Ascending aorta (tissue), 2 donors: Measurements from ENCODE around the gene HOXA2. TPM values are rescaled to one million over a fixed set of nuclear protein-coding genes. Genes with fewer than 3 reads are reported as not detected.

Experiments used
- DNase-seq, 2 donors: peaks; one replicate each; pipeline ENCODE4 v3.0.0-alpha.2; 2019; ENCODE audit warnings: low spot score in 2 of 2
- H3K27ac ChIP-seq, 2 donors: fragments of 200-600 bp; sonication (generic); one replicate each; pipeline ENCODE4 v1.5.1; 2016 to 2017; ENCODE audit warnings: mild to moderate bottlenecking in 1 of 2
- H3K27me3 ChIP-seq: fragments of 200-600 bp; sonication (generic); one replicate; pipeline ENCODE4 v1.5.1; 2017
- H3K36me3 ChIP-seq, 2 donors: fragments of 200-600 bp; sonication (generic); one replicate each; pipeline ENCODE4 v1.5.1; 2016
- H3K4me1 ChIP-seq, 2 donors: fragments of 200-600 bp; sonication (generic); one replicate each; pipeline ENCODE4 v1.5.1; 2016 to 2017; ENCODE audit warnings: mild to moderate bottlenecking in 1 of 2
- H3K4me3 ChIP-seq, 2 donors: fragments of 200-600 bp; sonication (generic); one replicate each; pipeline ENCODE4 v1.5.1; 2016 to 2017; ENCODE audit warnings: mild to moderate bottlenecking in 1 of 2
- H3K9me3 ChIP-seq, 2 donors: fragments of 200-600 bp; sonication (generic); one replicate each; pipeline ENCODE4 v1.5.1; 2016
- CTCF ChIP-seq, 3 experiments: fragments of 200-600 bp in 2 of 3; fragments of 450-650 bp in 1 of 3; sonication (generic) in 2 of 3; IDR thresholded peaks; one replicate each; pipeline ENCODE4 v1.5.1; 2016 to 2019; ENCODE audit warnings: antibody characterized with exemption in 3 of 3, mild to moderate bottlenecking in 1 of 3, moderate library complexity in 1 of 3
- intact Hi-C: fragments of 100-400 bp; cut with DNase I; formaldehyde crosslinking; loops from one replicate; pipeline ENCODE4 v1.15.1; 2023
- total RNA-seq: library from RNA; depleted of rRNA; stranded (reverse); fragments of >200 nt; gene quantifications from one replicate; pipeline ENCODE4 v1.1.0, GENCODE V29; 2016

HOXA2 gene
- total RNA-seq, 1 donor from 2014 or later, result 36.5 TPM

GRCh38 chr7:27130540-27131389 is 28.3 kb upstream of the HOXA2 start, which contains the start of gene HOXA4:
Gene HOXA4, minus strand, starts transcription at chr7:27130757. Its CDS starts 24 bp downstream, at chr7:27130733.
- no peak for TF ChIP-seq CTCF (IDR thresholded peaks at IDR 0.05)
- peaks cover 0 to 2% of the 10 kb centered on the region in 2 donors for H3K4me1 ChIP-seq
- peak; percentile 62 to 96 for DNase-seq
- H3K27ac ChIP-seq, result peak within 1 kb of the TSS; percentile 86 to 89
- no peaks in the 10 kb centered on the region for H3K27me3 ChIP-seq
- peak within 1 kb of the TSS; percentile 87 for H3K4me3 ChIP-seq
- intact Hi-C loops, result loop anchor here (2.0 to 5.0 kb wide), 3 partner anchors 16 to 98 kb away; no protein-coding TSS in a partner anchor
- no peaks in the 10 kb centered on the region for H3K36me3 ChIP-seq
- H3K9me3 ChIP-seq, result no peaks in the 10 kb centered on the region

- Histone ChIP-seq H3K27ac (peak overlapping the region; percentile 86 to 89), H3K36me3 (no peaks in the 10 kb centered on the region), H3K4me3 (peak overlapping the region; percentile 87), H3K4me1 (peaks cover 0 to 2% of the 10 kb centered on the region in 2 donors), H3K27me3 (no peaks in the 10 kb centered on the region), H3K9me3 (no peaks in the 10 kb centered on the region)
- TF ChIP-seq CTCF (IDR thresholded peaks at IDR 0.05), result peak in 1 of 3 experiments; percentile 46
- DNase-seq, result peak in 1 of 2 donors; percentile 72
- intact Hi-C loops, result loop anchor here (2.0 to 5.0 kb wide), 3 partner anchors 15 to 98 kb away; no protein-coding TSS in a partner anchor
These were observed 27.5 kb upstream of the HOXA2 start for GRCh38 chr7:27129729-27130539.

- Histone ChIP-seq H3K4me3 (peak overlapping the region; percentile 87), H3K27ac (peak overlapping the region; percentile 86 to 89), H3K36me3 (no peaks in the 10 kb centered on the region), H3K4me1 (peaks cover 0 to 2% of the 10 kb centered on the region in 2 donors), H3K9me3 (no peaks in the 10 kb centered on the region), H3K27me3 (no peaks in the 10 kb centered on the region)
- intact Hi-C loops, result no loop called here
- peak in 1 of 2 donors; percentile 64 for DNase-seq
- TF ChIP-seq CTCF (IDR thresholded peaks at IDR 0.05), result no peak
These were observed 26.6 kb upstream of the HOXA2 start for GRCh38 chr7:27128776-27129728.

- peak in 1 of 2 donors; percentile 54 for DNase-seq
- Histone ChIP-seq H3K27ac (peak overlapping the region; percentile 86 to 89), H3K4me1 (peaks cover 0 to 2% of the 10 kb centered on the region in 2 donors), H3K9me3 (no peaks in the 10 kb centered on the region), H3K4me3 (peak overlapping the region in 1 of 2 donors; percentile 87), H3K27me3 (no peaks in the 10 kb centered on the region), H3K36me3 (no peaks in the 10 kb centered on the region)
- intact Hi-C loops, result no loop called here
- TF ChIP-seq CTCF (IDR thresholded peaks at IDR 0.05), result no peak
These were observed 25.6 kb upstream of the HOXA2 start for GRCh38 chr7:27128034-27128433.
